Heart right ventricle (tissue), 16 donors: Measurements from ENCODE around the gene WASHC2A. TPM values are rescaled to one million over a fixed set of nuclear protein-coding genes. Genes with fewer than 3 reads are reported as not detected.
"Not testable (repeated sequence)": the region's sequence is repeated elsewhere in the genome, so short reads cannot be mapped to it uniquely, and the experiment has no call there.

Source experiments
- ATAC-seq, 8 donors: fragments of 200-7000 bp; cut with Tn5 transposase; one replicate each; pipeline ENCODE4 v1.9.1; 2020; ENCODE audit warnings: mild to moderate bottlenecking in 8 of 8, moderate library complexity in 8 of 8, moderate number of reproducible peaks in 1 of 8
- DNase-seq, 2 donors: peaks; one replicate each; pipeline ENCODE4 v3.0.0-alpha.2; 2020
- H3K27ac ChIP-seq, 10 donors: fragments of 200-600 bp; sonication (generic) in 2 of 10; one replicate each; pipeline versions ENCODE4 v1.5.0 to v1.8.0; 2020 to 2022; ENCODE audit warnings: mild to moderate bottlenecking in 3 of 10
- H3K27me3 ChIP-seq, 7 donors: fragments of 200-600 bp; one replicate each; pipeline ENCODE4 v1.8.0; 2021 to 2022; ENCODE audit warnings: mild to moderate bottlenecking in 2 of 7
- H3K36me3 ChIP-seq, 9 donors: fragments of 200-600 bp; sonication (generic) in 1 of 9; one replicate each; pipeline versions ENCODE4 v1.5.0 to v1.8.0; 2020 to 2022; ENCODE audit warnings: mild to moderate bottlenecking in 2 of 9
- H3K4me1 ChIP-seq, 9 donors: fragments of 200-600 bp; sonication (generic) in 1 of 9; one replicate each; pipeline versions ENCODE4 v1.5.0 to v1.8.0; 2020 to 2022; ENCODE audit warnings: mild to moderate bottlenecking in 4 of 9
- H3K4me3 ChIP-seq, 10 donors: fragments of 200-600 bp; sonication (generic) in 2 of 10; one replicate each; pipeline versions ENCODE4 v1.5.0 to v1.8.0; 2020 to 2022; ENCODE audit warnings: mild to moderate bottlenecking in 7 of 10, moderate library complexity in 2 of 10
- H3K9me3 ChIP-seq, 11 donors: fragments of 200-600 bp in 10 of 11; sonication (generic) in 2 of 11; one replicate each; pipeline versions ENCODE4 v1.5.0 to v1.8.0; 2013 to 2022; ENCODE audit warnings: mild to moderate bottlenecking in 2 of 11, control low read depth in 1 of 11, moderate library complexity in 1 of 11
- WGBS, 2 donors: extraction: QIAGEN DNeasy Blood & Tissue Kit; methylation state at CpG; one replicate each; pipeline ENCODE4 v1.1.7; 2013; ENCODE audit warnings: inconsistent platforms in 1 of 2; 5-methylcytosine and 5-hydroxymethylcytosine counted together
- intact Hi-C, 10 donors: fragments of 100-400 bp; cut with DNase I; formaldehyde crosslinking; loops; one replicate each; pipeline versions ENCODE4 v1.11.1 to v1.14.2; 2022
- polyA plus RNA-seq, 2 donors: library from polyadenylated mRNA; stranded (reverse); fragments of 200-250 nt; gene quantifications; one replicate each; pipeline ENCODE4 v1.2.3, GENCODE V29; 2013
- total RNA-seq, 10 donors: library from RNA; stranded (reverse); fragmentation: NEBNext Ultra II Directional in 3 of 10; extraction: Animal tissue kit (Norgen Biotek cat#: 25700) in 3 of 10; gene quantifications; one replicate each; pipeline versions ENCODE4 v1.2.1 to v1.2.4, GENCODE V29; 2021 to 2023
- donor health status: Arrhythmogenic right ventricular cardiomyopathy.
- donor health status: ischemic (EF 13 %, LVEDD 7.1; RV severe dilation, severe dysfunction).
- donor health status: healthy with polysubstance abuse.
- donor health status: DM: no; HTN: yes; CAD: no.
- donor health status: DM: no; HTN: no; CAD: no.
- donor health status: ischemic (EF 25% LVEDD 6.9; RV normal size, moderate dysfunction).
- donor health status: ischemic (EF 25% LVEDD 5.7; RV mildly dilated, moderate dysfunction).
- donor health status: healthy.
- donor health status: DM: yes; HTN: yes; CAD: no.
- donor health status: Ischemic cardiomyopathy.
- donor health status: ischemic (EF 35%, LVEDD 5.7; RV mildly dilated, moderate dysfunction).
- donor health status: nonischemic (EF 11% LVEDD 7.7; RV severe dilation, severe dysfunction).
- donor health status: DM: yes; HTN: yes; CAD: no.
- donor health status: PGD.
- donor health status: ischemic (EF 29% LVEDD 5.4; RV normal size, mild dysfunction).
- donor health status: nonischemic (EF 23%, LVEDD 6.1; RV moderate dilation, normal function).

Gene WASHC2A
- total and polyA plus RNA-seq, 12 donors = 12.7 to 55.0 (median 31.0) TPM

DNA sequence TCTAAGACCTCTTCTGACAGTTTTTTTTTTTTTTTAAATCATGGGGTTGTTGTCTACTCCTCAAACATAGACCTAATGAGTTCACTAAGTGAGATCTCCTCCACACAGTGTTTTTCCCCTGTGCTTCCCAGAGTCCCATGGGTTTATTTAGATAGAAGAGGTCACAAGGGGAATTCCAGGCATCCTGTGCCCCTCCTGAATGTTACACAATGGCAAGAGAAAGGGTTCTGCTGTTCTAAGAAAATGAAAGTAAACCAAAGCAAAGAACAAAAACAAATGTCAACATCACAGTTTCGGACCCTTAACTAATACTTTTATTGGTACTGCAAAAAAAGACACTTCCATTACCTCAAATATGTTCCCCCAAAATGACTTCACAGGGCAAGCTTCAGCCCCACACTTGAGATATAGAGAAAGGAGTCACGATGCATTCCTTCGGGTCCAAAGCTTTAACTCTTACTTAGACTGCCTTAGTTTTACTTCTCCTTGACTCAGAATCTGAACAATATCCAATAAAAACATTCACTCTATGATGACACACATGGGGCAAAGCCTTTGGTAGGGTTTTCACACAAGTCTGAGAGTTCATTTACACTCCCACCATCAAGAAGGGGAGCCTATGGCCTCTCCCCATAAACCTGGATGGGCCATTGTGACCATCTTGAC is 15.6 kb upstream of the WASHC2A start:
- intact Hi-C loops = not testable (repeated sequence)
- H3K27ac ChIP-seq = peak overlapping the region in 3 of 10 donors; percentile 30 to 72 (median 39)

DNA sequence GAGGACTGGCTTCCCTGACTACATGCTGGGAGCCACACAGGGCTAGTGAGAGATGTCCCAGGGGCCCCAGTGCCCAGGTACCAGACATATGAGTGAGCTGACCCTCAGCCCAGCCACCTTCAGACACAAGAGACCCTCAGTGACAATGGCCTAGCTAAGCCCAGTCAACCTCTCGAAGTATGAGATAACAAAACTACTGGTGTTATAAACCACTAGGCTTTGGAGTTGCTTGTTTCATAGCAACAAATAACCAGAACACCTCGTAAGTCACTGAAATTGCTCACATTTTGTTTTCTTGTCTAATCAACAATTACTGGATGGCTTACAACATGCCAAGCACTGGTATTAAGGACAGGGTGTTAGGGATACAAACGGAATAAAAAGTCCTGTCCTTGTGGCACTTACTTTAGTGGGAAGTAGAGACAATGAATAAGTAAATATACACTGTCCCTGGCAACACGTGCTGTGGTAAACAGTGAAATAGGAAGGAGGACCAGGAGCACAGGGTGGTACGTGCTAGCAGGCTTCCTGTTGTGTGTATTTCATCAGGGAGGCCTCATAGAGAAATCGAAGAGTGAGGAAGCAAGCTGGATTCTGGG is 14.9 kb upstream of the WASHC2A start:
- intact Hi-C loops, H3K27me3 ChIP-seq, H3K36me3 ChIP-seq, H3K4me3 ChIP-seq, H3K9me3 ChIP-seq, DNase-seq: not testable (repeated sequence)
- Histone ChIP-seq H3K4me1 (peaks cover 0 to 15% (median 0%) of the 10 kb centered on the region in 9 donors), H3K27ac (peak overlapping the region in 3 of 10 donors; percentile 30 to 72 (median 39))
- WGBS, 2 donors = 37 to 53% methylated on average over 5 to 6 of the region's 6 CpGs
- ATAC-seq = peak in 2 of 8 donors; percentile 35 to 61

More for the DNA sequence above, 15.6 kb upstream of the WASHC2A start:
- not testable (repeated sequence) for H3K27me3 ChIP-seq, H3K36me3 ChIP-seq, H3K9me3 ChIP-seq, H3K4me3 ChIP-seq, DNase-seq
- WGBS, 2 donors = 34 to 53% methylated on average over 3 of the region's 3 CpGs
- peaks cover 0 to 15% (median 0%) of the 10 kb centered on the region in 9 donors for H3K4me1 ChIP-seq
- ATAC-seq = peak in 1 of 8 donors; percentile 45

DNA sequence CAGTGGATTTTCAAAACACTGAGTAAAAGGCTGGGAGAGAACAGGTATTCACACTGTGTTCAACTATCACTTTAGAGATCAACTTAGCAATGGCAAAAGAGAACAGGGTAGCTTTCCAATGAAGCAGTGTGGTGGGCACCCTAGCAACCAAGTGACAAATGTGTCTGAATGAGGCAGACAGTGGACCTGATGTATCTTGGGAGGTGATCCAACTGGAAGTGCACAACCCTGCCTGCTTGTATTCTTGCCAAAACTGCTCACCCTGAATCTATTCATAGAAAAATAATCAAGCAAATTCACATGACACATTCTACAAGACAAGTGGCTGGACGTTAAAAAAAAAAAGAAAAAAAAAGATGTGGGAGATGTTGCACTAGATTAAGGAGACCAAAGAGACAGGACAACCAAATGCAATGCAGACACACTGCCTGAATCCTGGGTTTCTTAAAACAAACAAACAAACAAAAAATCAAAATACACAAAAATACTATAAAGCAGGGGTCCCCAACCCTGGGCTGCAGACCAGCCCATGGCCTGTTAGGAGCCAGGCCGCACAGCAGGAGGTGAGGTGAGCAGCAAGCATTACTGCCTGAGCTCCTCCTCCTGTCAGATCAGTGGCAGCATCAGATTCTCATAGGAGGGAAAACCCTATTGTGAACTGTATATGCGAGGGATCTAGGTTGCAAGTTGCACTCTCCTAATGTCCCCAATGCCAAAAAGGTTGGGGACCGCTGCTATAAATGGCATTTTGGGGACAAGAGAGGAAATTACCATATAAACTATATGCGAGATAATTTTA is 12.1 kb upstream of the WASHC2A start:
- intact Hi-C loops, H3K4me3 ChIP-seq, DNase-seq, H3K36me3 ChIP-seq, H3K9me3 ChIP-seq, H3K27me3 ChIP-seq: not testable (repeated sequence)
- peak in 7 of 8 donors; percentile 61 to 91 (median 81) for ATAC-seq
- H3K4me1 ChIP-seq = peaks cover 0 to 15% (median 0%) of the 10 kb centered on the region in 9 donors
- H3K27ac ChIP-seq = peak overlapping the region in 6 of 10 donors; percentile 22 to 70 (median 53)
- WGBS, 2 donors = 45 to 54% methylated on average over 5 of the region's 5 CpGs

DNA sequence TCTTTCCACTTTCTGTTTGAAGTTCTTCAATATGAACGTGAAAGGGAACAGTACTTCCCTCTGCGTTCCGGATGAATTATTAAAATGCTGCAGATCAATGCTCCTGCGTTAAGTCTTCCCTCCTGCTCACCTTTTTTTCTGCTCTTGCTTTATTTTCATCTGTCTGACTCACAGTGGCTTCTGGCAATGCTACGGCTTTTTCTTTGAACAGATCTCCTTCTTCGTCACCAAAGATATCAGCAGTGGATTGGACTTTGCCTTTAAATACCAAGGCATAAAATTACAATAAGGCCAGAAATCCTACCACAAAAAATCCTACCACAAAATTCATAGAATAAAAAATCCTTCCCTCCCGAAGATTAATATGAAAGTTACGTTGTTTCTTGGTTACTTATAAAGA is 11.1 kb upstream of the WASHC2A start:
- H3K36me3 ChIP-seq, H3K27ac ChIP-seq, H3K27me3 ChIP-seq, H3K4me3 ChIP-seq, intact Hi-C loops, H3K9me3 ChIP-seq, DNase-seq: not testable (repeated sequence)
- peak in 1 of 8 donors; percentile 40 for ATAC-seq
- WGBS, 2 donors = 52 to 68% methylated on average over 8 of the region's 8 CpGs
- peaks cover 0 to 14% (median 0%) of the 10 kb centered on the region in 9 donors for H3K4me1 ChIP-seq

DNA sequence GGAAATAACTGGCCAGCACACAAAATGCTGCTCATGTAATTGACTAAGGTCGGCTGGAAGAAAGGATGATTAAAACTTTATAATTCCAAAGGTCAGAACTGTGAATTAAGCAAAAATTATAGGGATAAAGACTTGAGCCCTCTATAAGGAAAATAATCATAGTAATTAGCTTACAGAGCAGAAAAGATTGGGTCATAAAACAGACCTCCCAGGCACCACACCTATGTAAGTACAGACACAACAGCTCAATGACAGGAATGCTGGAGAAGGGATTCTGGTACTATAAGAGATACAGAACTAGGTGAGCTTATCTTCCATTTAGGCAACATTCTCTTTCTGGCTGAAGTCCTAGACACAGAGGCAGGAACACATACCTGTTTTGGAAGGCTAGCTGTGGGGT is 9.0 kb upstream of the WASHC2A start:
- H3K27ac ChIP-seq, ATAC-seq, H3K9me3 ChIP-seq, intact Hi-C loops, H3K4me1 ChIP-seq, H3K36me3 ChIP-seq, H3K4me3 ChIP-seq, DNase-seq, H3K27me3 ChIP-seq: not testable (repeated sequence)
- WGBS, 2 donors = 78 to 90% methylated on average over 1 of the region's 1 CpG

DNA sequence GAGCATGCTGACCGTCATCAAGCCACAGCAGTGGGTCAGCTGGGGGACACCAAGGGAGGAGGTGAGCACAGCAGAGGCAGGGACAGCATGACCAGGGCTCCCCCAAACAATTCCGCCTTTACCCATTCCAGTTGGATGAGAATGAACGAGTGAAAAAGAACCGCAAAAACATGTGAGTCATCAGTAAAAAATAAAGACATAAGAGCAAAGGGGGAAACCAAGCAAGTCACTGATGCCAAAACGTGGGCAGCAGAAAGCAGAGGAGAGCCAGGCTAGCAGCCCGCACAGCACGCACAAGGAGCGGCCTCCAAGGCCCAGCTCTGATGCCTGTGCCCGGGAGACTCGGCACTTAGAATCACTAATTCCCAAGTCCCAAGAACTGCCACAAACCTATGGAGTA is 7.8 kb upstream of the WASHC2A start:
- H3K36me3 ChIP-seq, DNase-seq, H3K27me3 ChIP-seq, H3K4me3 ChIP-seq, H3K9me3 ChIP-seq, intact Hi-C loops, H3K27ac ChIP-seq, ATAC-seq, H3K4me1 ChIP-seq: not testable (repeated sequence)
- 84 to 85% methylated on average over 10 of the region's 10 CpGs for WGBS, 2 donors

DNA sequence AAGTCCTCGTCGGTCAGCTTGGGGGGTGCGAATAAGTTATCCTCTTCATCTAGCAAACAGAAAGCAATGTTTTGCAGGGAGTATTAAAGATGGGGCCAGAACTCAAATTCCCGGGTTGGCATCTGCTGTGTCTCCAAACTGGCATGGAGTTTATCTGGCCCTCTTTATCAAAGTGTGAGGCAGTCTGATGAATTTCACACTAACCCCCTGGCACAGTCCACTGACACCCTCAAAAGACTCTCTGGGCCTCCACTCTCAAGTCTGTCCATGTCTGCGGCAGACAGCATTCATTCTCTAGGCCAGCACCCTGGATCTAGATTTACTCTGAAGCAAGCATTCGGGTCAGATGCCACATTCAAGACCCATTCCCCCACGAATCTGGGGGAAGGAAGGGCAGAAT is 6.2 kb upstream of the WASHC2A start:
- H3K36me3 ChIP-seq, H3K4me3 ChIP-seq, H3K9me3 ChIP-seq, intact Hi-C loops, ATAC-seq, H3K27me3 ChIP-seq, H3K4me1 ChIP-seq, DNase-seq, H3K27ac ChIP-seq: not testable (repeated sequence)
- 70% methylated on average over 6 to 7 of the region's 7 CpGs for WGBS, 2 donors
